NB4 (cell line): ENCODE measurements around the gene TMEM94.

Source experiments
- DNase-seq: peaks from one replicate; pipeline ENCODE4 v3.0.0; 2010; ENCODE audit warnings: low read depth
- H3K4me3 ChIP-seq: one replicate; pipeline ENCODE4 v1.5.1; 2011; ENCODE audit warnings: mild to moderate bottlenecking, low read depth, low read length, moderate library complexity
- CTCF ChIP-seq: IDR thresholded peaks from one replicate; pipeline ENCODE4 v1.5.1; 2012; ENCODE audit warnings: low read depth, low read length
- MAX ChIP-seq: IDR thresholded peaks from 2 replicates; pipeline ENCODE4 v1.6.1; 2011; ENCODE audit warnings: low read depth, low read length
- MYC ChIP-seq: IDR thresholded peaks from 2 replicates; pipeline ENCODE4 v1.6.1; 2011; ENCODE audit warnings: low read depth, low read length
- POLR2A ChIP-seq: IDR thresholded peaks from 2 replicates; pipeline ENCODE4 v1.6.1; 2011; ENCODE audit warnings: mild to moderate bottlenecking; ENCODE audit not compliant: insufficient read length; ENCODE audit errors: extremely low read depth

The TMEM94 gene

GRCh38 chr17:75478508-75478907 is 22.1 kb downstream of the TMEM94 start:
- DNase-seq, result no peak
- TF ChIP-seq POLR2A (no peak), MAX (no peak), CTCF (no peak), MYC (no peak)
- no peak overlapping the region for H3K4me3 ChIP-seq

GRCh38 chr17:75480281-75480680 is 23.8 kb downstream of the TMEM94 start:
- no peak overlapping the region for H3K4me3 ChIP-seq
- TF ChIP-seq MYC (no peak), CTCF (no peak)
- no peak for DNase-seq

GRCh38 chr17:75481194-75482068 is 25.0 kb downstream of the TMEM94 start:
- DNase-seq, result no peak
- TF ChIP-seq CTCF (no peak), MYC (no peak), MAX (no peak), POLR2A (no peak)
- no peak overlapping the region for H3K4me3 ChIP-seq

- DNase-seq, result no peak
- TF ChIP-seq POLR2A (no peak), CTCF (no peak), MAX (no peak), MYC (no peak)
- H3K4me3 ChIP-seq, result no peak overlapping the region
Measured at GRCh38 chr17:75482098-75482942, 25.9 kb downstream of the TMEM94 start.

GRCh38 chr17:75485688-75486087 is 29.3 kb downstream of the TMEM94 start:
- no peak for DNase-seq
- no peak for TF ChIP-seq MYC
- TF ChIP-seq POLR2A, result no peak
- TF ChIP-seq MAX, result no peak
- TF ChIP-seq CTCF, result no peak
- no peak overlapping the region for H3K4me3 ChIP-seq
